ENCODE results near the gene TAS2R31.
"Not testable (repeated sequence)": the region's sequence is repeated elsewhere in the genome, so short reads cannot be mapped to it uniquely, and the experiment has no call there.

DNA sequence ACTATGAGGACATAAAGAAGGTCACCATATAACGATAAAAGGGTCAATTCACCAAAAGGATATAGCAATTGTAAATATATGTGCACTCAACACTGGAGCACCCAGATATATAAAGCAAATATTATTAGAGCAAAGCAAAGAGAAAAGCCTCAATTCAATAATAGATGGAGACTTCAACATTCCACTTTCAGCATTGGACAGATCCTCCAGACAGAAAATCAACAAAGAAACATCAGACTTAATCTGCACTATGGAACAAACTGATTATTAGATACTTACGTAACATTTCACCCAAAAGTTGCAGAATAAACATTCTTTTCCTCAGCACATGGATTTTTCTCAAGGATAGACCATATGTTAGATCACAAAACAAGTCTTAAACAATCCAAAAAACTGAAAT, 10.2 kb upstream of the TAS2R31 start:
- not testable (repeated sequence) for TF ChIP-seq MAX (IDR thresholded peaks at IDR 0.05); YY1 (IDR thresholded peaks at IDR 0.05; ENCODE audit: low read depth); CEBPB (IDR thresholded peaks at IDR 0.05)
- TF ChIP-seq, protein P1, sequence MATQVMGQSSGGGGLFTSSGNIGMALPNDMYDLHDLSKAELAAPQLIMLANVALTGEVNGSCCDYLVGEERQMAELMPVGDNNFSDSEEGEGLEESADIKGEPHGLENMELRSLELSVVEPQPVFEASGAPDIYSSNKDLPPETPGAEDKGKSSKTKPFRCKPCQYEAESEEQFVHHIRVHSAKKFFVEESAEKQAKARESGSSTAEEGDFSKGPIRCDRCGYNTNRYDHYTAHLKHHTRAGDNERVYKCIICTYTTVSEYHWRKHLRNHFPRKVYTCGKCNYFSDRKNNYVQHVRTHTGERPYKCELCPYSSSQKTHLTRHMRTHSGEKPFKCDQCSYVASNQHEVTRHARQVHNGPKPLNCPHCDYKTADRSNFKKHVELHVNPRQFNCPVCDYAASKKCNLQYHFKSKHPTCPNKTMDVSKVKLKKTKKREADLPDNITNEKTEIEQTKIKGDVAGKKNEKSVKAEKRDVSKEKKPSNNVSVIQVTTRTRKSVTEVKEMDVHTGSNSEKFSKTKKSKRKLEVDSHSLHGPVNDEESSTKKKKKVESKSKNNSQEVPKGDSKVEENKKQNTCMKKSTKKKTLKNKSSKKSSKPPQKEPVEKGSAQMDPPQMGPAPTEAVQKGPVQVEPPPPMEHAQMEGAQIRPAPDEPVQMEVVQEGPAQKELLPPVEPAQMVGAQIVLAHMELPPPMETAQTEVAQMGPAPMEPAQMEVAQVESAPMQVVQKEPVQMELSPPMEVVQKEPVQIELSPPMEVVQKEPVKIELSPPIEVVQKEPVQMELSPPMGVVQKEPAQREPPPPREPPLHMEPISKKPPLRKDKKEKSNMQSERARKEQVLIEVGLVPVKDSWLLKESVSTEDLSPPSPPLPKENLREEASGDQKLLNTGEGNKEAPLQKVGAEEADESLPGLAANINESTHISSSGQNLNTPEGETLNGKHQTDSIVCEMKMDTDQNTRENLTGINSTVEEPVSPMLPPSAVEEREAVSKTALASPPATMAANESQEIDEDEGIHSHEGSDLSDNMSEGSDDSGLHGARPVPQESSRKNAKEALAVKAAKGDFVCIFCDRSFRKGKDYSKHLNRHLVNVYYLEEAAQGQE (IDR thresholded peaks at IDR 0.05; ENCODE audit: low read depth), result peak; percentile 58; the same call in 1 of the 2 replicates

Data from Ishikawa (cell line).